Subcutaneous abdominal adipose tissue (tissue), 5 donors: Measurements from ENCODE around the gene PRKD2.
A peak's percentile ranks its signal among the peaks of the same experiment; 100 is the strongest.

Experiments used
- H3K27ac ChIP-seq: one replicate; pipeline ENCODE4 v1.7.0; 2013; ENCODE audit warnings: low read depth, mild to moderate bottlenecking, inconsistent platforms, low read length, moderate library complexity
- H3K27me3 ChIP-seq, 5 donors: one replicate each; pipeline ENCODE4 v1.7.0; 2013; ENCODE audit warnings: low read length in 5 of 5, inconsistent platforms in 1 of 5; ENCODE audit not compliant: control insufficient read depth in 5 of 5, insufficient read depth in 4 of 5
- H3K36me3 ChIP-seq, 5 donors: one replicate each; pipeline ENCODE4 v1.7.0; 2013; ENCODE audit warnings: low read length in 5 of 5; ENCODE audit not compliant: control insufficient read depth in 5 of 5, insufficient read depth in 5 of 5
- H3K4me1 ChIP-seq, 5 donors: one replicate each; pipeline ENCODE4 v1.7.0; 2013; ENCODE audit warnings: low read length in 5 of 5, mild to moderate bottlenecking in 3 of 5, moderate library complexity in 1 of 5; ENCODE audit not compliant: control insufficient read depth in 5 of 5, insufficient read depth in 5 of 5
- H3K4me3 ChIP-seq, 5 donors: one replicate each; pipeline ENCODE4 v1.7.0; 2013; ENCODE audit warnings: low read length in 5 of 5, low read depth in 1 of 5
- H3K9ac ChIP-seq, 5 donors: one replicate each; pipeline ENCODE4 v1.7.0; 2013; ENCODE audit warnings: low read length in 5 of 5, mild to moderate bottlenecking in 4 of 5, moderate library complexity in 3 of 5
- H3K9me3 ChIP-seq, 5 donors: one replicate each; pipeline ENCODE4 v1.7.0; 2013; ENCODE audit warnings: low read length in 5 of 5; ENCODE audit not compliant: control insufficient read depth in 5 of 5
- donor health status: healthy.
- donor health status: healthy.
- donor health status: healthy.
- donor health status: healthy.
- donor health status: healthy.

PRKD2 gene

GRCh38 chr19:46719629-46720502 lies 3.0 kb upstream of the PRKD2 start:
- Histone ChIP-seq H3K9me3 (no peaks in the 10 kb centered on the region), H3K4me3 (no peak overlapping the region), H3K4me1 (peaks cover 4 to 83% (median 79%) of the 10 kb centered on the region in 5 donors), H3K27me3 (no peaks in the 10 kb centered on the region), H3K27ac (peak overlapping the region; percentile 56), H3K36me3 (peaks cover 0 to 61% (median 52%) of the 10 kb centered on the region in 5 donors), H3K9ac (no peak overlapping the region)

- H3K36me3 ChIP-seq: peaks cover 0 to 53% (median 44%) of the 10 kb centered on the region in 5 donors
- H3K9me3 ChIP-seq: no peaks in the 10 kb centered on the region
- H3K27ac ChIP-seq: peak overlapping the region; percentile 56
- H3K27me3 ChIP-seq: no peaks in the 10 kb centered on the region
- peaks cover 6 to 88% (median 81%) of the 10 kb centered on the region in 5 donors for H3K4me1 ChIP-seq
- H3K4me3 ChIP-seq: no peak overlapping the region
- no peak overlapping the region for H3K9ac ChIP-seq
These were observed 2.2 kb upstream of the PRKD2 start for GRCh38 chr19:46718934-46719622.

GRCh38 chr19:46718157-46718933 lies 1.4 kb upstream of the PRKD2 start:
- H3K4me1 ChIP-seq: peaks cover 6 to 90% (median 77%) of the 10 kb centered on the region in 5 donors
- H3K9me3 ChIP-seq: no peaks in the 10 kb centered on the region
- peak overlapping the region in 2 of 5 donors; percentile 73 to 79 for H3K9ac ChIP-seq
- H3K36me3 ChIP-seq: peaks cover 0 to 47% (median 40%) of the 10 kb centered on the region in 5 donors
- H3K4me3 ChIP-seq: peak overlapping the region in 2 of 5 donors; percentile 15 to 82
- no peaks in the 10 kb centered on the region for H3K27me3 ChIP-seq
- peak overlapping the region; percentile 56 for H3K27ac ChIP-seq

- Histone ChIP-seq H3K27ac (peak overlapping the region; percentile 93), H3K9me3 (no peaks in the 10 kb centered on the region), H3K4me1 (peaks cover 6 to 86% (median 75%) of the 10 kb centered on the region in 5 donors), H3K36me3 (peaks cover 0 to 40% (median 34%) of the 10 kb centered on the region in 5 donors), H3K27me3 (no peaks in the 10 kb centered on the region), H3K9ac (peak overlapping the region in 3 of 5 donors; percentile 59 to 79 (median 73)), H3K4me3 (peak overlapping the region; percentile 15 to 90 (median 83))
These were observed 816 bp upstream of the PRKD2 start for GRCh38 chr19:46717716-46718143.

- Histone ChIP-seq H3K27me3 (no peaks in the 10 kb centered on the region), H3K9me3 (no peaks in the 10 kb centered on the region), H3K36me3 (peaks cover 0 to 30% (median 24%) of the 10 kb centered on the region in 5 donors), H3K4me1 (peaks cover 6 to 75% (median 73%) of the 10 kb centered on the region in 5 donors), H3K27ac (peak overlapping the region; percentile 93), H3K9ac (peak overlapping the region; percentile 56 to 90 (median 86)), H3K4me3 (peak overlapping the region; percentile 80 to 90 (median 83))
These were observed 261 bp downstream of the PRKD2 start for GRCh38 chr19:46716672-46717033.

- H3K4me1 ChIP-seq: peaks cover 6 to 70% (median 68%) of the 10 kb centered on the region in 5 donors
- H3K9me3 ChIP-seq: no peaks in the 10 kb centered on the region
- no peaks in the 10 kb centered on the region for H3K27me3 ChIP-seq
- peak overlapping the region; percentile 80 to 90 (median 83) for H3K4me3 ChIP-seq
- peak overlapping the region; percentile 93 for H3K27ac ChIP-seq
- peak overlapping the region; percentile 81 to 90 (median 86) for H3K9ac ChIP-seq
- peaks cover 0 to 26% (median 19%) of the 10 kb centered on the region in 5 donors for H3K36me3 ChIP-seq
These were observed 791 bp downstream of the PRKD2 start for GRCh38 chr19:46715975-46716671.

GRCh38 chr19:46715620-46715974 lies 1.3 kb downstream of the PRKD2 start:
- Histone ChIP-seq H3K9ac (peak overlapping the region; percentile 81 to 90 (median 83)), H3K36me3 (peaks cover 0 to 23% (median 16%) of the 10 kb centered on the region in 5 donors), H3K27ac (peak overlapping the region; percentile 93), H3K4me3 (peak overlapping the region; percentile 71 to 90 (median 82)), H3K27me3 (no peaks in the 10 kb centered on the region), H3K9me3 (no peaks in the 10 kb centered on the region), H3K4me1 (peaks cover 6 to 65% (median 63%) of the 10 kb centered on the region in 5 donors)

GRCh38 chr19:46714444-46715106 lies 2.3 kb downstream of the PRKD2 start:
- Histone ChIP-seq H3K9ac (peak overlapping the region; percentile 5 to 83 (median 72)), H3K9me3 (no peaks in the 10 kb centered on the region), H3K4me3 (peak overlapping the region; percentile 47 to 82 (median 68)), H3K36me3 (peaks cover 0 to 17% (median 10%) of the 10 kb centered on the region in 5 donors), H3K4me1 (peaks cover 6 to 55% (median 53%) of the 10 kb centered on the region in 5 donors), H3K27ac (peak overlapping the region; percentile 93), H3K27me3 (no peaks in the 10 kb centered on the region)
